H9 (cell line): ENCODE measurements around the gene STAT1. TPM values are rescaled to one million over a fixed set of nuclear protein-coding genes. Genes with fewer than 3 reads are reported as not detected.

Experiments
- DNase-seq: peaks from one replicate; pipeline ENCODE4 v3.0.0-alpha.2; 2017
- H2AFZ ChIP-seq: one replicate; pipeline ENCODE4 v1.6.1; 2013; ENCODE audit warnings: mild to moderate bottlenecking, low read length, control low read depth, moderate library complexity
- H2AK5ac ChIP-seq: 2 replicates; pipeline ENCODE4 v1.6.1; 2013; ENCODE audit warnings: low read length, control low read depth, mixed read lengths; ENCODE audit not compliant: insufficient read length
- H2BK120ac ChIP-seq: one replicate; pipeline ENCODE4 v1.6.1; 2013; ENCODE audit warnings: low read depth, mild to moderate bottlenecking, low read length, control low read depth, inconsistent platforms; ENCODE audit not compliant: poor library complexity, severe bottlenecking
- H2BK12ac ChIP-seq: 2 replicates; pipeline ENCODE4 v1.6.1; 2013; ENCODE audit warnings: low read length, control low read depth, mixed read lengths, low read depth; ENCODE audit not compliant: insufficient read length
- H2BK15ac ChIP-seq: 2 replicates; pipeline ENCODE4 v1.6.1; 2013; ENCODE audit warnings: low read depth, low read length, control low read depth
- H2BK20ac ChIP-seq: one replicate; pipeline ENCODE4 v1.6.1; 2013; ENCODE audit warnings: low read depth, mild to moderate bottlenecking, low read length, control low read depth, inconsistent platforms; ENCODE audit not compliant: poor library complexity, severe bottlenecking
- H2BK5ac ChIP-seq: 2 replicates; pipeline ENCODE4 v1.6.1; 2013; ENCODE audit warnings: low read length, control low read depth, mixed read lengths; ENCODE audit not compliant: insufficient read length
- H3K14ac ChIP-seq: 2 replicates; pipeline ENCODE4 v1.6.1; 2013; ENCODE audit warnings: low read length, control low read depth; ENCODE audit not compliant: insufficient read depth
- H3K18ac ChIP-seq: 2 replicates; pipeline ENCODE4 v1.6.1; 2013; ENCODE audit warnings: low read depth, mild to moderate bottlenecking, mixed read lengths, low read length, control low read depth; ENCODE audit not compliant: insufficient read length
- H3K23ac ChIP-seq: 2 replicates; pipeline ENCODE4 v1.6.1; 2013; ENCODE audit warnings: low read length, control low read depth, mixed read lengths, low read depth; ENCODE audit not compliant: insufficient read length
- H3K23me2 ChIP-seq: 2 replicates; pipeline ENCODE4 v1.6.1; 2013; ENCODE audit warnings: low read depth, mild to moderate bottlenecking, mixed read lengths, low read length, control low read depth; ENCODE audit not compliant: insufficient read length, poor library complexity, severe bottlenecking
- H3K27ac ChIP-seq: 2 replicates; pipeline ENCODE4 v1.5.1; 2013; ENCODE audit warnings: low read length, control low read depth, mixed read lengths, low read depth; ENCODE audit not compliant: insufficient read length
- H3K27me3 ChIP-seq: 2 replicates; pipeline ENCODE4 v1.6.1; 2013; ENCODE audit warnings: low read length, control low read depth, inconsistent platforms; ENCODE audit not compliant: insufficient read depth
- H3K4ac ChIP-seq: 2 replicates; pipeline ENCODE4 v1.6.1; 2013; ENCODE audit warnings: low read depth, mild to moderate bottlenecking, control low read depth, inconsistent platforms, low read length, moderate library complexity
- H3K4me1 ChIP-seq: 2 replicates; pipeline ENCODE4 v1.6.1; 2013; ENCODE audit warnings: low read length, control low read depth, inconsistent platforms; ENCODE audit not compliant: insufficient read depth
- H3K4me2 ChIP-seq: 2 replicates; pipeline ENCODE4 v1.6.1; 2013; ENCODE audit warnings: low read length, control low read depth, mixed read lengths; ENCODE audit not compliant: insufficient read length, insufficient read depth
- H3K56ac ChIP-seq: 2 replicates; pipeline ENCODE4 v1.6.1; 2013; ENCODE audit warnings: low read depth, mild to moderate bottlenecking, mixed read lengths, low read length, control low read depth; ENCODE audit not compliant: insufficient read length
- H3K79me1 ChIP-seq: 2 replicates; pipeline ENCODE4 v1.6.1; 2013; ENCODE audit warnings: low read depth, mild to moderate bottlenecking, moderate library complexity, low read length, control low read depth, inconsistent platforms; ENCODE audit not compliant: insufficient read depth, poor library complexity, severe bottlenecking
- H3K79me2 ChIP-seq: 2 replicates; pipeline ENCODE4 v1.6.1; 2013; ENCODE audit warnings: low read length, control low read depth, inconsistent platforms; ENCODE audit not compliant: insufficient read depth
- H3K9ac ChIP-seq: 2 replicates; pipeline ENCODE4 v1.6.1; 2013; ENCODE audit warnings: low read length, control low read depth, mixed read lengths; ENCODE audit not compliant: insufficient read length; ENCODE audit errors: extremely low read depth
- H3K9me3 ChIP-seq: one replicate; pipeline ENCODE4 v1.6.1; 2013; ENCODE audit warnings: low read depth, low read length, inconsistent platforms; ENCODE audit not compliant: control insufficient read depth
- H3T11ph ChIP-seq: one replicate; pipeline ENCODE4 v1.6.1; 2013; ENCODE audit warnings: mild to moderate bottlenecking, low read length, control low read depth, inconsistent platforms
- H4K20me1 ChIP-seq: one replicate; pipeline ENCODE4 v1.6.1; 2013; ENCODE audit not compliant: control insufficient read depth, insufficient read length, insufficient read depth
- H4K5ac ChIP-seq: 2 replicates; pipeline ENCODE4 v1.6.1; 2013; ENCODE audit warnings: low read depth, mild to moderate bottlenecking, mixed read lengths, low read length, control low read depth; ENCODE audit not compliant: insufficient read length
- H4K8ac ChIP-seq: replicated peaks from 2 replicates; pipeline ENCODE4 v1.6.1; 2013; ENCODE audit warnings: low read length, control low read depth, mixed read lengths, low read depth; ENCODE audit not compliant: insufficient read length
- H4K91ac ChIP-seq: 2 replicates; pipeline ENCODE4 v1.6.1; 2013; ENCODE audit warnings: low read depth, mild to moderate bottlenecking, moderate library complexity, mixed read lengths, low read length, control low read depth; ENCODE audit not compliant: insufficient read length
- H3K27ac Mint-ChIP-seq, 3 experiments: 2 replicates in 2 of 3; 3 replicates in 1 of 3; pipeline ENCODE4 v1.8.0; 2020 to 2021; ENCODE audit warnings: mixed read lengths in 3 of 3, mild to moderate bottlenecking in 1 of 3, moderate library complexity in 1 of 3
- H3K27me3 Mint-ChIP-seq: 2 replicates; pipeline ENCODE4 v1.8.0; 2021; ENCODE audit warnings: low read depth, mild to moderate bottlenecking, moderate library complexity, mixed read lengths
- H3K36me3 Mint-ChIP-seq, 3 experiments: 2 replicates in 2 of 3; 3 replicates in 1 of 3; pipeline ENCODE4 v1.8.0; 2020 to 2021; ENCODE audit warnings: low read depth in 3 of 3, mixed read lengths in 3 of 3; ENCODE audit not compliant: insufficient read depth in 1 of 3
- H3K4me1 Mint-ChIP-seq, 2 experiments: 2 replicates each; pipeline ENCODE4 v1.8.0; 2020; ENCODE audit warnings: mixed read lengths in 2 of 2
- H3K4me3 Mint-ChIP-seq, 2 experiments: 2 replicates in 1 of 2; 3 replicates in 1 of 2; pipeline ENCODE4 v1.8.0; 2020 to 2021; ENCODE audit warnings: mild to moderate bottlenecking in 2 of 2, mixed read lengths in 2 of 2, moderate library complexity in 1 of 2
- H3K9me3 Mint-ChIP-seq, 2 experiments: 2 replicates in 1 of 2; 3 replicates in 1 of 2; pipeline ENCODE4 v1.8.0; 2020; ENCODE audit warnings: mild to moderate bottlenecking in 2 of 2, mixed read lengths in 2 of 2, moderate library complexity in 1 of 2
- CTCF ChIP-seq: fragments of 200-600 bp; sonication (generic); conservative IDR thresholded peaks from 3 replicates; pipeline ENCODE4 v1.8.0; 2021; ENCODE audit warnings: antibody characterized with exemption, mild to moderate bottlenecking
- WGBS: extraction: QIAGEN DNeasy Blood & Tissue Kit; methylation state at CpG from one replicate; pipeline ENCODE4 v1.1.7; 2013; ENCODE audit warnings: missing lambda C conversion rate, low lambda C conversion rate, mixed read lengths; ENCODE audit not compliant: insufficient read length; ENCODE audit errors: extremely low coverage; 5-methylcytosine and 5-hydroxymethylcytosine counted together
- total RNA-seq: library from RNA; stranded (reverse); gene quantifications from 2 replicates; pipeline ENCODE4 v1.2.1, GENCODE V29; 2021

STAT1 gene
- total RNA-seq, 1 experiment from 2014 or later = 48.1 TPM

DNA sequence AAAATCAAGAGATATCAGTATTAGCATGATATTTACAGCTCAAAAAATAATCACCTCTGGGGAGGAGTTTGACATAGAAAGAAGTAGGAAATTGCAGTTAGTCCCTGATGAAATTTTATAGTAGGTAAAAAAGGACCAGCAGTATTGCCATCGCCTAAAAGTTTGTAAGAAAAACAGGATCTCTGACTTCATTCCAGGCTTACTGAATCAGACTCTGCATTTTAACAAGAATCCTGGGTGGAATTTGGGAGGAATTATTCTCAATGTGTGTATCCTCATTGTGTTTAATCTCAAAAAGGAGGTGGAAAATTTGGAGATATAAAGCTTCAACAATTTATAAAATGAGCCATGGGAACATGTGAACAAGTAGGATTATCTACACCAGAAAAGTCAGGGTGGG, 31.2 kb upstream of the STAT1 start:
- no peaks in the 10 kb centered on the region for H3K27me3 Mint-ChIP-seq
- no peak overlapping the region for H3K4me3 Mint-ChIP-seq

More for the DNA sequence above, 31.2 kb upstream of the STAT1 start:
- no peak overlapping the region for H3K23ac ChIP-seq
- H3K23me2 ChIP-seq = no peaks in the 10 kb centered on the region
- H2AK5ac ChIP-seq = no peak overlapping the region
- DNase-seq = no peak
- H3K36me3 Mint-ChIP-seq = no peaks in the 10 kb centered on the region
- no peaks in the 10 kb centered on the region; the same call in 1 of the 2 replicates for H3K4me1 ChIP-seq
- H3K4me2 ChIP-seq = no peak overlapping the region
- no peak overlapping the region for H3K56ac ChIP-seq
- no peak overlapping the region for H3K9ac ChIP-seq
- no peak overlapping the region for H3K27ac ChIP-seq
- H2BK15ac ChIP-seq = no peak overlapping the region
- H3K27me3 ChIP-seq = no peaks in the 10 kb centered on the region
- peaks cover 0 to 3% of the 10 kb centered on the region in 2 experiments; a peak in 1 of 5 replicates for H3K9me3 Mint-ChIP-seq
- H3T11ph ChIP-seq = no peak overlapping the region
- H3K9me3 ChIP-seq = no peaks in the 10 kb centered on the region
- no peak overlapping the region for H3K4ac ChIP-seq
- no peak overlapping the region for H2BK120ac ChIP-seq
- H3K4me1 Mint-ChIP-seq = peaks cover 12 to 23% of the 10 kb centered on the region in 2 experiments
- no peak overlapping the region for H4K8ac ChIP-seq
- H2AFZ ChIP-seq = no peak overlapping the region
- H4K91ac ChIP-seq = no peak overlapping the region
- H3K79me1 ChIP-seq = no peaks in the 10 kb centered on the region
- no peaks in the 10 kb centered on the region for H3K79me2 ChIP-seq
- TF ChIP-seq CTCF = no peak
- no peaks in the 10 kb centered on the region for H4K20me1 ChIP-seq
- H3K27ac Mint-ChIP-seq = no peak overlapping the region
- no peak overlapping the region for H2BK20ac ChIP-seq
- no peak overlapping the region for H2BK5ac ChIP-seq
- no CpG with 5 or more reads among the region's 1 CpG for WGBS
- no peak overlapping the region for H3K18ac ChIP-seq
- no peak overlapping the region for H2BK12ac ChIP-seq
- H4K5ac ChIP-seq = no peak overlapping the region
- H3K14ac ChIP-seq = no peak overlapping the region
